ENCODE results near the gene OSBPL3. TPM values are rescaled to one million over a fixed set of nuclear protein-coding genes. Genes with fewer than 3 reads are reported as not detected.

The OSBPL3 gene
- total RNA-seq, 1 experiment from 2014 or later = 8.6 TPM

DNA sequence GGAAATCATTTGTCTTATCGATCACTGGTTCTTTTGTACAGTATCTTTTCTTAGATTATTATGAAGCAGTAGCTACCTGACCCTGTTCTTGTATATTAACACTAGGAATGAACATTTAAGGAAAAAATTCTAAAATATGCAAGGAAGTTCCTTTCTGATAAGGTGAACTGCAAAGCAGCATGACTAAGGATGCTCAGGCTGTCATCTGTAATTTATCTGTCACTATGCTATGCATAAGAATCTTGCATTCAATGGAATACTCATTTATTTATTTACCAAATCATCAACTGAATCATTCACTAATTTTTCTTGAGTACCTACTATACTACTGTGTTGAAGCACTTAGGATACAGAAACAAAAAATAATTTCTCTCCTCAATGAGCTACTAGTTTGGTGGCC lies 228.5 kb downstream of the OSBPL3 start:
- Mint-ChIP-seq H3K4me1 (peaks cover 15 to 17% of the 10 kb centered on the region in 2 experiments), H3K27ac (no peak overlapping the region), H3K4me3 (no peak overlapping the region), H3K9me3 (no peaks in the 10 kb centered on the region), H3K27me3 (ENCODE audit: low read depth) (peaks cover 29% of the 10 kb centered on the region), H3K36me3 (ENCODE audit: insufficient read depth in 1 of 3, low read depth in 3 of 3) (no peaks in the 10 kb centered on the region)
- Histone ChIP-seq H3K4ac (ENCODE audit: low read depth, low read length) (no peak overlapping the region), H2BK12ac (ENCODE audit: insufficient read length, low read depth, low read length) (no peak overlapping the region), H3K23ac (ENCODE audit: insufficient read length, low read depth, low read length) (no peak overlapping the region), H3K27me3 (ENCODE audit: insufficient read depth, low read length) (peaks cover 11% of the 10 kb centered on the region; the same call in 1 of the 2 replicates), H2BK20ac (ENCODE audit: low read depth, low read length, poor library complexity, severe bottlenecking) (no peak overlapping the region), H3K27ac (ENCODE audit: insufficient read length, low read depth, low read length) (no peak overlapping the region), H4K20me1 (ENCODE audit: control insufficient read depth, insufficient read depth, insufficient read length) (no peaks in the 10 kb centered on the region), H4K91ac (ENCODE audit: insufficient read length, low read depth, low read length) (no peak overlapping the region), H3K9ac (ENCODE audit: extremely low read depth, insufficient read length, low read length) (no peak overlapping the region), H3T11ph (ENCODE audit: low read length) (no peak overlapping the region), H2AFZ (ENCODE audit: low read length) (no peak overlapping the region), H4K5ac (ENCODE audit: insufficient read length, low read depth, low read length) (no peak overlapping the region), H3K23me2 (ENCODE audit: insufficient read length, low read depth, low read length, poor library complexity, severe bottlenecking) (peaks cover 2% of the 10 kb centered on the region), H3K14ac (ENCODE audit: insufficient read depth, low read length) (no peak overlapping the region), H2BK15ac (ENCODE audit: low read depth, low read length) (no peak overlapping the region), H3K79me2 (ENCODE audit: insufficient read depth, low read length) (no peaks in the 10 kb centered on the region), H3K9me3 (ENCODE audit: control insufficient read depth, low read depth, low read length) (no peaks in the 10 kb centered on the region), H2AK5ac (ENCODE audit: insufficient read length, low read length) (no peak overlapping the region), H3K56ac (ENCODE audit: insufficient read length, low read depth, low read length) (no peak overlapping the region), H3K4me2 (ENCODE audit: insufficient read depth, insufficient read length, low read length) (no peak overlapping the region), H3K79me1 (ENCODE audit: insufficient read depth, low read depth, low read length, poor library complexity, severe bottlenecking) (no peaks in the 10 kb centered on the region), H4K8ac (replicated peaks; ENCODE audit: insufficient read length, low read depth, low read length) (no peak overlapping the region), H2BK5ac (ENCODE audit: insufficient read length, low read length) (no peak overlapping the region), H3K18ac (ENCODE audit: insufficient read length, low read depth, low read length) (no peak overlapping the region), H2BK120ac (ENCODE audit: low read depth, low read length, poor library complexity, severe bottlenecking) (no peak overlapping the region), H3K4me1 (ENCODE audit: insufficient read depth, low read length) (no peaks in the 10 kb centered on the region)
- TF ChIP-seq CTCF (conservative IDR thresholded peaks at IDR 0.05) = no peak
- WGBS (ENCODE audit: extremely low coverage, insufficient read length, low lambda C conversion rate) = no CpG with 5 or more reads among the region's 1 CpG
- DNase-seq = no peak

All from H9 (cell line).